ENCODE measurements around the gene SPAG16.

Gene SPAG16

DNA sequence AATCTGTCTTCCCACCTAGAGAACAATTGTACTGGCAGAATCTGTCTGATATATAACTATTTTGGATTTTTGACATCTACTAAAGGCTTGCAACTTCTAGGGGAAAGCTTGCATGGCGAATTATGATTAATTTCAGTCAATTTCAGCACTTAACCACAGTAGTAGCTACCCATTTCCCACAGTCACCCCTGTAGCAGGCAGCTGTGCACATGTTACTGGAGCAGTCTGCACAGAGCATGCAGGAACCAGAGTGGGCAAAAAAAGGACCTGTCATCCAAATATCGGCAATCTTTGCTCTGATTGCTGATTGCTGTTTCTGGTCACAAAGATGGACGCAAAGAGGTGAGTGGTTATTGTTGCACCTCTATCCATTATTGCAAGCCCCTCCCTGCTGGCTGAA is 473.3 kb downstream of the SPAG16 start:
- H3K27ac ChIP-seq (ENCODE audit: low read depth, low read length) = no peak overlapping the region

DNA sequence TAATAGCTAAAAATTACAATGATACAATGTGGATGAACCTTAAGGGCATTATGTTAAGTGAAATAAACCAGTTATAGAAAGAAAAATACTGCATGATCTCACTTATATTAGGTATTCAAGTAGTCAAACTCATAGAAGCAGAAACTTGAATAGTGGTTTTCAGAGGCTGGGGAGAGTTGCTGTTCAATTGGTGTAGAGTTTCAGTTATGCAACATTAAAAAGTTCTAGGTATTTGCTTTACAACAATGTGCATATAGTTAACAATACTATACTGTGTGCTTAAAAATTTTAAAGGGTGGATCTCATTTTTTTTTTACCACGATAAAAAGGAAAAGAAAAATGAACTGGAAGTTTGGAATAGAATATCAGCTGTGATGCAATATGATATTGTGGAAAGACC is 479.1 kb downstream of the SPAG16 start:
- no peaks in the 10 kb centered on the region for H3K9me2 ChIP-seq (replicated peaks; ENCODE audit: insufficient read depth, low read length)
- no peak overlapping the region for H3K9ac ChIP-seq (ENCODE audit: low read length)
- no peaks in the 10 kb centered on the region for H3K36me3 ChIP-seq (ENCODE audit: low read length)
- H3K27me3 ChIP-seq (ENCODE audit: low read length) = no peaks in the 10 kb centered on the region
- no peaks in the 10 kb centered on the region for H3K79me2 ChIP-seq (ENCODE audit: insufficient read depth, low read length)
- no peak overlapping the region for H3K27ac ChIP-seq (ENCODE audit: low read depth, low read length)
- no peaks in the 10 kb centered on the region for H4K20me1 ChIP-seq (ENCODE audit: low read depth, low read length)
- no peak overlapping the region for H2AFZ ChIP-seq (ENCODE audit: low read depth, low read length, severe bottlenecking)
- H3K4me2 ChIP-seq (ENCODE audit: low read depth, low read length, poor library complexity, severe bottlenecking) = no peak overlapping the region
- TF ChIP-seq EZH2phosphoT487 (conservative IDR thresholded peaks at IDR 0.05; ENCODE audit: low read length) = no peak
- TF ChIP-seq, protein P1, sequence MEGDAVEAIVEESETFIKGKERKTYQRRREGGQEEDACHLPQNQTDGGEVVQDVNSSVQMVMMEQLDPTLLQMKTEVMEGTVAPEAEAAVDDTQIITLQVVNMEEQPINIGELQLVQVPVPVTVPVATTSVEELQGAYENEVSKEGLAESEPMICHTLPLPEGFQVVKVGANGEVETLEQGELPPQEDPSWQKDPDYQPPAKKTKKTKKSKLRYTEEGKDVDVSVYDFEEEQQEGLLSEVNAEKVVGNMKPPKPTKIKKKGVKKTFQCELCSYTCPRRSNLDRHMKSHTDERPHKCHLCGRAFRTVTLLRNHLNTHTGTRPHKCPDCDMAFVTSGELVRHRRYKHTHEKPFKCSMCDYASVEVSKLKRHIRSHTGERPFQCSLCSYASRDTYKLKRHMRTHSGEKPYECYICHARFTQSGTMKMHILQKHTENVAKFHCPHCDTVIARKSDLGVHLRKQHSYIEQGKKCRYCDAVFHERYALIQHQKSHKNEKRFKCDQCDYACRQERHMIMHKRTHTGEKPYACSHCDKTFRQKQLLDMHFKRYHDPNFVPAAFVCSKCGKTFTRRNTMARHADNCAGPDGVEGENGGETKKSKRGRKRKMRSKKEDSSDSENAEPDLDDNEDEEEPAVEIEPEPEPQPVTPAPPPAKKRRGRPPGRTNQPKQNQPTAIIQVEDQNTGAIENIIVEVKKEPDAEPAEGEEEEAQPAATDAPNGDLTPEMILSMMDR (IDR thresholded peaks at IDR 0.05; ENCODE audit: insufficient read depth, low read length, poor library complexity, severe bottlenecking) = no peak
- no peaks in the 10 kb centered on the region for H3F3A ChIP-seq (ENCODE audit: insufficient read depth)
- no peaks in the 10 kb centered on the region for H3K9me3 ChIP-seq (ENCODE audit: insufficient read depth, low read length)
- H3K4me3 ChIP-seq (ENCODE audit: insufficient read depth, low read length, poor library complexity, severe bottlenecking) = no peak overlapping the region

More for the DNA sequence above, 473.3 kb downstream of the SPAG16 start:
- H3F3A ChIP-seq (ENCODE audit: insufficient read depth) = no peaks in the 10 kb centered on the region
- no peak overlapping the region for H3K4me3 ChIP-seq (ENCODE audit: insufficient read depth, low read length, poor library complexity, severe bottlenecking)
- no peaks in the 10 kb centered on the region for H3K36me3 ChIP-seq (ENCODE audit: low read length)
- no peak overlapping the region for H3K4me2 ChIP-seq (ENCODE audit: low read depth, low read length, poor library complexity, severe bottlenecking)
- no peak overlapping the region for H2AFZ ChIP-seq (ENCODE audit: low read depth, low read length, severe bottlenecking)
- no peaks in the 10 kb centered on the region for H3K27me3 ChIP-seq (ENCODE audit: low read length)
- no peaks in the 10 kb centered on the region for H3K79me2 ChIP-seq (ENCODE audit: insufficient read depth, low read length)
- no peaks in the 10 kb centered on the region for H4K20me1 ChIP-seq (ENCODE audit: low read depth, low read length)
- H3K9me2 ChIP-seq (replicated peaks; ENCODE audit: insufficient read depth, low read length) = no peaks in the 10 kb centered on the region
- no peaks in the 10 kb centered on the region for H3K9me3 ChIP-seq (ENCODE audit: insufficient read depth, low read length)
- no peak overlapping the region for H3K9ac ChIP-seq (ENCODE audit: low read length)
- TF ChIP-seq, protein P1 (IDR thresholded peaks at IDR 0.05; ENCODE audit: insufficient read depth, low read length, poor library complexity, severe bottlenecking) = no peak
- no peak for TF ChIP-seq EZH2phosphoT487 (conservative IDR thresholded peaks at IDR 0.05; ENCODE audit: low read length)

DNA sequence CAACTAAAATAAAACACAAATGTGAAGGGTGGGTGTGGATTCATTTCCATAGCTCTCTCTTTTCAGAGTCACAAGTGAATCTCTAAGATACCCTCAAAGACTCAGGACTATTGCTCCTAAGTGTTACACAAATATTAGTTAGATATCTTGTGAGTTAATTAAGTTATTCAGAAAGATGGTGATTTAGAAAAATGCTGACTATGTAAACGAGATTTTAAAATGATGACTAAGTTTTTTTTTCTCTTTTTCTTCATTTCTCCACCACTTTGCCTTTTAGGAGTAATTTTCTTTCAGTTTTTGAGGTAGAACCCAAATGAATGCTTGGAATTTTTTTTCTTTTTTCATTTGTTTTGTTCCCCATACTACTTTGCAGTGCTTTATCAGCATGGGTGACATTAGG is 479.7 kb downstream of the SPAG16 start:
- H3K4me2 ChIP-seq (ENCODE audit: low read depth, low read length, poor library complexity, severe bottlenecking) = no peak overlapping the region
- no peaks in the 10 kb centered on the region for H3K79me2 ChIP-seq (ENCODE audit: insufficient read depth, low read length)
- no peaks in the 10 kb centered on the region for H3K36me3 ChIP-seq (ENCODE audit: low read length)
- H3F3A ChIP-seq (ENCODE audit: insufficient read depth) = no peaks in the 10 kb centered on the region
- TF ChIP-seq EZH2phosphoT487 (conservative IDR thresholded peaks at IDR 0.05; ENCODE audit: low read length) = no peak
- TF ChIP-seq, protein P1 (IDR thresholded peaks at IDR 0.05; ENCODE audit: insufficient read depth, low read length, poor library complexity, severe bottlenecking) = no peak
- no peaks in the 10 kb centered on the region for H3K27me3 ChIP-seq (ENCODE audit: low read length)
- H2AFZ ChIP-seq (ENCODE audit: low read depth, low read length, severe bottlenecking) = no peak overlapping the region
- H3K9me2 ChIP-seq (replicated peaks; ENCODE audit: insufficient read depth, low read length) = no peaks in the 10 kb centered on the region
- H3K9me3 ChIP-seq (ENCODE audit: insufficient read depth, low read length) = no peaks in the 10 kb centered on the region
- H4K20me1 ChIP-seq (ENCODE audit: low read depth, low read length) = no peaks in the 10 kb centered on the region
- no peak overlapping the region for H3K4me3 ChIP-seq (ENCODE audit: insufficient read depth, low read length, poor library complexity, severe bottlenecking)
- no peak overlapping the region for H3K27ac ChIP-seq (ENCODE audit: low read depth, low read length)
- no peak overlapping the region for H3K9ac ChIP-seq (ENCODE audit: low read length)
